ENCODE measurements around the gene PIGT. TPM values are rescaled to one million over a fixed set of nuclear protein-coding genes. Genes with fewer than 3 reads are reported as not detected.
"Not testable (repeated sequence)": the region's sequence is repeated elsewhere in the genome, so short reads cannot be mapped to it uniquely, and the experiment has no call there.

The PIGT gene
- total RNA-seq, 1 donor from 2014 or later, result 84.7 TPM

- no peaks in the 10 kb centered on the region for H3K9me3 Mint-ChIP-seq
- H3K4me1 Mint-ChIP-seq, result no peaks in the 10 kb centered on the region
- H3K27me3 Mint-ChIP-seq, result peaks cover 58% of the 10 kb centered on the region
- H3K4me3 Mint-ChIP-seq, result peak within 1 kb of the TSS; percentile 62
- DNase-seq, result no peak
- intact Hi-C loops (cut with micrococcal nuclease), result no loop called here
- no peak within 1 kb of the TSS for H3K27ac Mint-ChIP-seq
- no peaks in the 10 kb centered on the region for H3K36me3 Mint-ChIP-seq (ENCODE audit: low read depth)
Measured at GRCh38 chr20:45469336-45470261, 53.7 kb downstream of the PIGT start, which contains the start of gene WFDC2. TSS of gene WFDC2 (plus strand) at chr20:45469753. CDS start at chr20:45469782, 29 bp downstream.

GRCh38 chr20:45470262-45470931 lies 54.5 kb downstream of the PIGT start:
- Mint-ChIP-seq H3K9me3 (no peaks in the 10 kb centered on the region), H3K4me3 (peak overlapping the region; percentile 62), H3K4me1 (no peaks in the 10 kb centered on the region), H3K27ac (no peak overlapping the region), H3K36me3 (ENCODE audit: low read depth) (no peaks in the 10 kb centered on the region), H3K27me3 (peaks cover 58% of the 10 kb centered on the region)
- intact Hi-C loops (cut with micrococcal nuclease), result no loop called here
- peak; percentile 64 for DNase-seq

GRCh38 chr20:45470937-45471336 lies 55.0 kb downstream of the PIGT start:
- Mint-ChIP-seq H3K4me1 (no peaks in the 10 kb centered on the region), H3K27me3 (peaks cover 56% of the 10 kb centered on the region), H3K36me3 (ENCODE audit: low read depth) (no peaks in the 10 kb centered on the region), H3K27ac (no peak overlapping the region), H3K4me3 (peak overlapping the region; percentile 12), H3K9me3 (no peaks in the 10 kb centered on the region)
- no peak for DNase-seq
- intact Hi-C loops (cut with micrococcal nuclease), result no loop called here

DNA sequence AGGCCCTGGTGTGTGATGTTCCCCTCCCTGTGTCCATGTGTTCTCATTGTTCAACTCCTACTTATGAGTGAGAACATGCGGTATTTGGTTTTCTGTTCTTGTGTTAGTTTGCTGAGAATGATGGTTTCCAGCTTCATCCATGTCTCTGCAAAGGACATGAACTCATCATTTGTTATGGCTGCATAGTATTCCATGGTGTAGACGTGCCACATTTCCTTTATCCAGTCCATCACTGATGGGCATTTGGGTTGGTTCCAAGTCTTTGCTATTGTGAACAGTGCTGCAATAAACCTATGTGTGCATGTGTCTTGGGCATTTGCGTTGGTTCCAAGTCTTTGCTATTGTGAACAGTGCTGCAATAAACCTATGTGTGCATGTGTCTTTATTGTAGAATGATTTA lies 56.3 kb downstream of the PIGT start:
- DNase-seq; H3K27ac Mint-ChIP-seq; H3K4me3 Mint-ChIP-seq; H3K9me3 Mint-ChIP-seq; intact Hi-C loops (cut with micrococcal nuclease); H3K4me1 Mint-ChIP-seq; H3K36me3 Mint-ChIP-seq (ENCODE audit: low read depth): not testable (repeated sequence)
- H3K27me3 Mint-ChIP-seq, result peaks cover 50% of the 10 kb centered on the region

Other genes with a start within 250 kb of the PIGT start
- not detected in 2 replicates for gene PI3, start 241.2 kb upstream of the PIGT start, total RNA-seq
- gene SEMG1, start 209.1 kb upstream of the PIGT start, total RNA-seq, result not detected in 2 replicates
- gene SEMG2, start 194.8 kb upstream of the PIGT start, total RNA-seq, result not detected in 2 replicates
- not detected in 2 replicates for gene SLPI, start 161.6 kb upstream of the PIGT start, total RNA-seq
- gene RBPJL, start 109.3 kb upstream of the PIGT start, total RNA-seq, result not detected in 2 replicates
- 1.2 and 1.5 TPM in 2 replicates for gene MATN4, start 107.8 kb upstream of the PIGT start, total RNA-seq
- 177 and 185 TPM in 2 replicates for gene SDC4, start 67.7 kb upstream of the PIGT start, total RNA-seq
- 24.4 and 26.2 TPM in 2 replicates for gene SYS1, start 53.0 kb upstream of the PIGT start, total RNA-seq
- 0.12 TPM in 1 of 2 replicates, not detected in the other for gene TP53TG5, start 37.8 kb upstream of the PIGT start, total RNA-seq
- gene DBNDD2, start 7.9 kb upstream of the PIGT start, total RNA-seq, result 19.9 and 25.2 TPM in 2 replicates
- not detected in 2 replicates for gene WFDC2, start 53.6 kb downstream of the PIGT start, total RNA-seq
- gene SPINT3, start 99.5 kb downstream of the PIGT start, total RNA-seq, result not detected in 2 replicates
- not detected in 2 replicates for gene WFDC6, start 123.3 kb downstream of the PIGT start, total RNA-seq
- not detected in 2 replicates for gene EPPIN, start 131.3 kb downstream of the PIGT start, total RNA-seq
- not detected in 2 replicates for gene WFDC8, start 163.1 kb downstream of the PIGT start, total RNA-seq
- not detected in 2 replicates for gene WFDC10A, start 213.6 kb downstream of the PIGT start, total RNA-seq
- not detected in 2 replicates for gene WFDC9, start 215.1 kb downstream of the PIGT start, total RNA-seq

All from activated CD4-positive, alpha-beta T cell treated with anti-CD3 and anti-CD28 coated beads, Interleukin-2, amount 10 ng/mL, durations not matched to agents 24 days and 14 days (primary cell).